ENCODE results near the gene PLA2G4C.
A peak's percentile ranks its signal among the peaks of the same experiment; 100 is the strongest.

The PLA2G4C gene, protein sequence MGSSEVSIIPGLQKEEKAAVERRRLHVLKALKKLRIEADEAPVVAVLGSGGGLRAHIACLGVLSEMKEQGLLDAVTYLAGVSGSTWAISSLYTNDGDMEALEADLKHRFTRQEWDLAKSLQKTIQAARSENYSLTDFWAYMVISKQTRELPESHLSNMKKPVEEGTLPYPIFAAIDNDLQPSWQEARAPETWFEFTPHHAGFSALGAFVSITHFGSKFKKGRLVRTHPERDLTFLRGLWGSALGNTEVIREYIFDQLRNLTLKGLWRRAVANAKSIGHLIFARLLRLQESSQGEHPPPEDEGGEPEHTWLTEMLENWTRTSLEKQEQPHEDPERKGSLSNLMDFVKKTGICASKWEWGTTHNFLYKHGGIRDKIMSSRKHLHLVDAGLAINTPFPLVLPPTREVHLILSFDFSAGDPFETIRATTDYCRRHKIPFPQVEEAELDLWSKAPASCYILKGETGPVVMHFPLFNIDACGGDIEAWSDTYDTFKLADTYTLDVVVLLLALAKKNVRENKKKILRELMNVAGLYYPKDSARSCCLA

DNA sequence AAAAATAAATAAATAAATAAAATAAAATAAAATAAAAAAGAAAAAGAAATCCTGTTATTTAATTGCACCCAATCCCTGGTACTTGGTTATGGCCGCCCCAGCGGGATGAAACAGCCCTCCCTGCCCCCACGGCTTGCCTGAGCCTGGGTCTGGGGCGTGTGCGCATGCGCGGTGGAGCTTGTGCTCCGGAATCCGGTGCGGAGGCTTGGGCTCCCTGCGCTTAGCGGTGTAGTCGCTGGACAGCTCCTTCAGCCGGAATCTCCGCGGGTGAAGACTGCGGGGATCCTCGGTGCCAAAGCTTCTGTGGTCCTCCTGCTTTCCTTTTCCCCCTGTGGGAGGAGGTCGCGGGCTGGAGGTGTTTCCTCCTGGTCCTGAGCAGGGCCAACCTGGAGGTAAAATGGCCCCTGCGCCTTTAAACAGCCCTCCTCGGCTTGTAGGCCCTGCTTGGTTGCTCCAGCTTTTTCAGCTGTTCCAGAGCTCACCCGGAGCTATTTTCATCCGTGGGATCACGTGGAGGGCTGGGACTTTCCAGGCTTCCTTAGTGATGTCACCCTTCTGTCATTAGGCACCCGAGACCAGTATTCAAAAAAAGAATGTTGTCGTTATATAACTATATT, at the start of gene PLA2G4C:
Gene PLA2G4C, minus strand, starts transcription at position 468 of the 617 bp plus-strand sequence. CDS start 4,288 bp downstream, outside the sequence.
- Mint-ChIP-seq H3K27ac (peak within 1 kb of the TSS; percentile 87), H3K4me1 (peaks cover 17% of the 10 kb centered on the region), H3K9me3 (no peaks in the 10 kb centered on the region), H3K4me3 (peak within 1 kb of the TSS; percentile 81), H3K27me3 (no peaks in the 10 kb centered on the region), H3K36me3 (ENCODE audit: low read depth) (peaks cover 6% of the 10 kb centered on the region)
- ATAC-seq (peak; percentile 74), DNase-seq (peak; percentile 88)

DNA sequence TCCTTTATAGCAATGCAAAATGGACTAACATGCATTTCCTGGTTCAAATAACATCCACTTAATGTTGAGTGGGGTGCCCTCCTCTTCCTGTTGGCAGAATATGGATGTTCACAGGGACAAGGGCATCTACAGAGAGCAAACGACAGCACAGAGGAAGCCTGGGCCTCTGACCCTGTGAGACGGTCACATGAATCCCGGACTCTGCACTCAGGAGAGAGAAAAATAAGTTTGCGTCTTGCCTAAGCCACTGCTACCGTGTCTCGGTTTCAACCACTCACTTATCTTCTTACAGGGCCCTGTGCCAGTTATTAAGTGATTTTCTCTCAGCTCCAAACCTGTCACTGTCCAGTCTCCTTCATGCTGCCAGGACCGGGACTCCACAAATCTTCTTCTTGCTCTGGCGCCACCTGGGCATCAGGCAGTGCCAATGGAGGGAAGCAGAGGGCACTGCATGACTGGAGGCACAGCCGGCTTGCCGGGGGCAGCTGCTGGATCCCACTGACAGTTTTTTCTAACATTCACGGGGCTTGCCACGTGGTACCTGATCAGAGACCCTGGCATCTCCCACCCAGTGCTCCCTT, 47.7 kb upstream of the PLA2G4C start:
- Mint-ChIP-seq H3K4me1 (no peaks in the 10 kb centered on the region), H3K36me3 (ENCODE audit: low read depth) (peaks cover 38% of the 10 kb centered on the region), H3K4me3 (no peak overlapping the region), H3K27ac (no peak overlapping the region), H3K9me3 (no peaks in the 10 kb centered on the region), H3K27me3 (no peaks in the 10 kb centered on the region)
- ATAC-seq (no peak), DNase-seq (no peak)

DNA sequence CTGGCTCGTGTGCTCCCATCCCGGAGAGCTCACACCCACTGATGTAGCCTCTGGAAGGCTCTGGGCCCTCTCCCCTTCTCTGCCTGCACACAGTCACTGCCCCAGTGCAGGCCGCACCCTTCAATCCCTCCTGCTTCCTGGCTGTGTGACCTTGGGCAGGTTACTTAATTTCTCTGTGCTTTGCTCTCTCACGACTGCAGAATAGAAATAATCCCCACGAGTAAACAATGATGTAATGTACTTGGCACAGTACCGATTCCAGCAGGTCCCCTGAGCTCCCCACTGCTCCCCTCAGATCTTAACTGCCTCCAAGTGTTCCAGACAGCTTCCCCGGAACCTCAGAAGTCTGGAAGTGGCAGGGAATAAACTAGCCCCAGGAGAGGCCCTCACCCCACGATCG, 43.4 kb upstream of the PLA2G4C start:
- H3K27ac Mint-ChIP-seq: peak overlapping the region; percentile 17
- H3K4me3 Mint-ChIP-seq: no peak overlapping the region
- ATAC-seq: no peak
- H3K4me1 Mint-ChIP-seq: no peaks in the 10 kb centered on the region
- no peak for DNase-seq
- H3K9me3 Mint-ChIP-seq: no peaks in the 10 kb centered on the region
- H3K36me3 Mint-ChIP-seq (ENCODE audit: low read depth): peaks cover 40% of the 10 kb centered on the region
- H3K27me3 Mint-ChIP-seq: no peaks in the 10 kb centered on the region

DNA sequence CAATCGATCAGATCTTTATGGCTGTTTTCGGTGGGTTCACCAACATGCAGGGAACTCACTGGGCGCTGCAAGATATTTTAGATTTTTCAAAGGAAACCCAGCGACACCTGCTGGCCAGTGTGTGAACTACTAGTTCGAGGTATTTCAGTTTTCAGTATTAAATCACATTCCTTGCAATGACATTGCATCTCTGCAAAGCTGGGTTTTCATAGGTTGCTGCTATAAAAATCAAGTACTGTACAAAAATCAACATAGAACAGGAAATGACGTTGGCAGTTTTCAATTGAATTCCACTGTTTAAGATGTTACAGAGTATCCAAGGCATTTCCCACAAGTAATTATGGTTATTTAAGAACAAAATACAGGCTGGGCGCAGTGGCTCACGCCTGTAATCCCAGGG, 41.9 kb upstream of the PLA2G4C start:
- DNase-seq (peak; percentile 67), ATAC-seq (no peak)
- Mint-ChIP-seq H3K4me3 (no peak overlapping the region), H3K27ac (no peak overlapping the region), H3K36me3 (ENCODE audit: low read depth) (peaks cover 34% of the 10 kb centered on the region), H3K4me1 (no peaks in the 10 kb centered on the region), H3K27me3 (no peaks in the 10 kb centered on the region), H3K9me3 (no peaks in the 10 kb centered on the region)

DNA sequence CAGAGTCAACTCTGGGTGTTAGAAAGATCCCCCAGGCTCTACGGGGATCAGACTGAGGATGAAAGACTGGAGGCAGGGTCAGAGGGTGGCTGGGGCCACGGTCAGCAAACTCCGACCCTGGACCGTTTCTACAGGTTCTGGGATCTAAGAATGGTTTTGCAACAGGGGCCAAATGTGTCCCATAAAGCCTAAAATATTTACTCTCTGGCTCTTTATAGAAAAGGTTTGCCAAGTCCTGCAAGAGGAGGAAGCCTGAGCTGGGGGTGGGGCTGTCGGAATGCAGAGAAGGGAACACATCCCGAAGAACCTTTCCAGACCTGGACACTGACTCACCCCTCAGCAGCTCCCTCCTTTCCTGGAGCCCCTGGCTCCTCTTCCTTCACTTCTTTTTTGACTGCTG, 38.8 kb upstream of the PLA2G4C start:
- DNase-seq: no peak
- Mint-ChIP-seq H3K27ac (no peak overlapping the region), H3K4me3 (no peak overlapping the region), H3K4me1 (no peaks in the 10 kb centered on the region), H3K27me3 (no peaks in the 10 kb centered on the region), H3K36me3 (ENCODE audit: low read depth) (peaks cover 35% of the 10 kb centered on the region), H3K9me3 (no peaks in the 10 kb centered on the region)
- no peak for ATAC-seq

DNA sequence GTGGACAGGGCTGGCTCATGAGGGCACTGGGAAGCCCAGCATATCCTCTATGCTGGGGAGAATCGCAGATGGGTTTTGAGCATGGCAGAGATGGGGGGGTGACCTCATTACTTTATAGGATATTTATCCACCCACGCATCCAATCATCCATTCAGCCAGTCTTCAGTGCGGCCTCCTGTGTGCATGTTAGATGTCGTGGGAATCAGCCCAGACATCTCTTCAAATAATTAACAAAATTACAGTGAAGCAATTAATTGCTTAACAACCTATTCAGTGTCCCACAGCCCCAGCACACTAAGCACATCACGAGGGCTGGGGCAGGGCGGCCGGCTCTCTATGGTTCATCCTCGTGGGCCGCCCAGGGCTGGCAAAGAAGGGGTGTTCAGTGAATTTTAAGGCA, 38.0 kb upstream of the PLA2G4C start:
- DNase-seq: no peak
- Mint-ChIP-seq H3K27me3 (no peaks in the 10 kb centered on the region), H3K9me3 (no peaks in the 10 kb centered on the region), H3K4me3 (no peak overlapping the region), H3K27ac (no peak overlapping the region), H3K36me3 (ENCODE audit: low read depth) (peaks cover 42% of the 10 kb centered on the region), H3K4me1 (no peaks in the 10 kb centered on the region)
- ATAC-seq: no peak

DNA sequence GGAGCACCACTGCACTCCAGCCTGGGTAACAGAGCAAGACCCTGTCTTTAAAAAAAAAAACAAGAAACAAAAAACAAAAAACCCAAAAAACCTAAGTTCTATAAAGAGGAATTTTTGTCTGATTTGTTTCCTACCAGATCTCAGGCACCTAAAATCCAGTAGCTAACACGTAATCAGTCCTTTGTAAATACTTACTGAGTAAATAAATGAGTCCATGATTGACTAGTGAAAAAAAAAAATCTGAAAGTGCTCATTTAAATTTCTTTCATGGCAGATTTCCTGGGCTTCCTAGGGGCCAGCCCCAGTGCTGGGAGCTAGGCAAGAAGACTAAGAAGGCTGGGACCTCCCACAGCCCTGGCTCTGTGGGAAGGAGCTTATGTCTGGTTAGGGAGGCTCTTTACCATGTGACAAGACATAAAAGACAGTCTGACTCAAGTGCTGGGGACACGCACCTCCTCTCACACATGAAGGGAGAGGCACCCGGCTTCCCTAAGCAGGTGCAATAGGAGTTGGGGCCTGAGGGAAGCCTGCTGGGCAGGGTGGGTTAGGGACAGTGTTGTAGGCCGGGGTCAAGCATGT, 37.1 kb upstream of the PLA2G4C start:
- Mint-ChIP-seq H3K36me3 (ENCODE audit: low read depth) (peaks cover 45% of the 10 kb centered on the region), H3K4me3 (no peak overlapping the region), H3K4me1 (no peaks in the 10 kb centered on the region), H3K27me3 (no peaks in the 10 kb centered on the region), H3K9me3 (no peaks in the 10 kb centered on the region), H3K27ac (no peak overlapping the region)
- DNase-seq (no peak), ATAC-seq (no peak)

DNA sequence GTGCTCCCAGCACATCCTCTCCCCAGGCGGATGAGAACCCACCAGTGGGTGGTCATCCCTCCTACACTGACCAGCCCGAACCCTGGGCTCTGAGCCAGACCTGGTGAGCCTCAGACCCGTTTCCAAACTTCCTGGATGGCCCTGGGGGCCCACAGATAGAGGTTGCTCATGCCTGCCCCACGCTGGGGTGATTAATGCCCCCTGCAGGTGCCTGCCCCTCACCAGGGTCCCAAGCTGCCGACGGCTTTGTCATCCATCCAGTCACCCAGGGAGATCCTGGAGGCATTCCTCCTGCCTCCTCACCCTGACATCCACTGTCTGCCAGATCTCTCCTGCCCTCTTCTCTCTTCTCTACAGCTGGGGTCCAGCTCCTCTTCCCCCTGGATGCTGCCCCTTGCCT, 28.4 kb upstream of the PLA2G4C start:
- Mint-ChIP-seq H3K9me3 (no peaks in the 10 kb centered on the region), H3K4me3 (no peak overlapping the region), H3K4me1 (no peaks in the 10 kb centered on the region), H3K27me3 (no peaks in the 10 kb centered on the region), H3K27ac (no peak overlapping the region), H3K36me3 (ENCODE audit: low read depth) (peaks cover 35% of the 10 kb centered on the region)
- DNase-seq (no peak), ATAC-seq (no peak)

DNA sequence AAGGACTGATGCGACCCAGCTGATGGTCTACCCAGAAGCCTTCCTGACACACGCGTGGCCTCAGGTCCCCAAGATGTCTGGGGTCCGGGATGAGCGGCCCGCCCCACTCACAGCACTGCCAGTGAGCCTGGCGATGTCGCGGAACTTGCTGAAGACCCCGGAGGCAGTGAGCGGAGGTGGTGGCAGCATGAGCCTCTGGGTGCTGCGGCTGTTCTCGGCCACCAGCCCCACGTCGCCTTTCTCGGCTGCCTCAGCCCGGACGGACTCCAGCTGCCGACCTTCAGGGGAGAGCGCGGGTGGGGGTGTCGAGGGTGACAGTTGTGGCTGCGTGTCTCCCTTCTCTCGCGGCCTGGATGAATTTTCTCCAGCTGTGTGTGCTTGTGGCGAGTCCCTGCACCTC, 26.8 kb upstream of the PLA2G4C start:
- DNase-seq (no peak), ATAC-seq (no peak)
- H3K27ac Mint-ChIP-seq: no peak overlapping the region
- H3K4me1 Mint-ChIP-seq: no peaks in the 10 kb centered on the region
- no peaks in the 10 kb centered on the region for H3K9me3 Mint-ChIP-seq
- no peak overlapping the region for H3K4me3 Mint-ChIP-seq
- no peaks in the 10 kb centered on the region for H3K27me3 Mint-ChIP-seq
- H3K36me3 Mint-ChIP-seq (ENCODE audit: low read depth): peaks cover 27% of the 10 kb centered on the region

DNA sequence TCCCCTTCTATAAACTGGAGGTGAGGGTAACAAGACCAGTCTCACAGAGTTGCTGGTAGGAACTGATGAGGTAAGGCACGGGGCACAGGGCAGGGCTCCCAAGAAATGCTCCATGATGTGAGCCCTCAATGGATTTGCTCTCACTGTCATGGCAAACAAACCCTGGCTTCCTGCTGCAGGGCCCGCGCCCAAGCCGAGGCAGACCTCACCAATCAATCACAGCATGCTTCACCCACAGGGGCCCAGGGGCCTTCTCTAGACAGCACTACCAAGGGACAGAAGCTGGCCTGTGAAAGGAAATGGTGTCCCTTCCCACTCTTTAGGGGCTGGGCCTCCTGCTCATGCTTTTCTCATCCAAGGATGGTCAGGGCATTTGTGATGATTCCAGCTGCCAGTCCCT, 25.9 kb upstream of the PLA2G4C start:
- H3K27me3 Mint-ChIP-seq: no peaks in the 10 kb centered on the region
- ATAC-seq (no peak), DNase-seq (no peak)
- H3K9me3 Mint-ChIP-seq: no peaks in the 10 kb centered on the region
- no peak overlapping the region for H3K4me3 Mint-ChIP-seq
- H3K4me1 Mint-ChIP-seq: no peaks in the 10 kb centered on the region
- H3K36me3 Mint-ChIP-seq (ENCODE audit: low read depth): peaks cover 29% of the 10 kb centered on the region
- H3K27ac Mint-ChIP-seq: no peak overlapping the region

DNA sequence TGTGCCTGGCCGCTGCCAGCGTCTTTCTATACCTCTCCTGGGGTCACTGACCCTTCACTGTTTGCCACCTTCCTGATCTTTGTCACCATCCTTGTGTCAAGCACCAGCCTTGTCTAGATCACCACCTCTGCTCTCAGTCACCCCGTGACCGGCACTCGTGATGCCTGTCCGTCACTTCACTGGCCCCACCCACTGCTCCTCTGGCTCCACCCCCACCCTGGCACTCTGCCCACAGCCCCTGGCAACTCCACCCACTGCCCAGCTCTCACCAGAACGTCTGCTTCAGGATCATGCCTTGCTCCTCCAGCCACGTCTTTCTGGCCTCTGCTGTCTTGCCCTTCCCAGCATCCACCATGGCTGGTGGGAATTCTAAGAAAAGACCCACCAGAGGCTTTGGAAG, 24.8 kb upstream of the PLA2G4C start:
- peak; percentile 22 for DNase-seq
- no peaks in the 10 kb centered on the region for H3K4me1 Mint-ChIP-seq
- H3K9me3 Mint-ChIP-seq: no peaks in the 10 kb centered on the region
- no peak overlapping the region for H3K4me3 Mint-ChIP-seq
- no peak for ATAC-seq
- no peak overlapping the region for H3K27ac Mint-ChIP-seq
- H3K36me3 Mint-ChIP-seq (ENCODE audit: low read depth): peaks cover 33% of the 10 kb centered on the region
- H3K27me3 Mint-ChIP-seq: no peaks in the 10 kb centered on the region

DNA sequence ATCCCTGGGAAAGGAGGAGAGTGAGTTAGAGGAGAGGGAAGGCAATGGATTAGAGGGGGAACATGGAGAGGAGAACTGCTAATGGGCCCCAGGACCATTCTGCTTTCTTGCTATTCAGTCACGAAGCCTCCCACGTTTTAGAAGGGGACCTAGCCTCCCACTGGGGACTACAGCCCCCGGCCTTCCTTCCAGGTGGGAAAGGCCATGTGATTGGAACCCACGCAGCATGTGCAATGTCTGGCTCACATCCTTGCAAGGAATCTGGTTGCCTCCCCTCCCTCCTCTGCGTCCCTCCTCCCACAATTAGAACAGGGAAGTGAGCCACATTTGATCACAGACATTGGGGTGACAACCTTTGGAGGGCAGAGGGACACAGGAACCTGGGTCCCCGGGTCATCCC, 22.5 kb upstream of the PLA2G4C start:
- DNase-seq (no peak), ATAC-seq (no peak)
- no peaks in the 10 kb centered on the region for H3K27me3 Mint-ChIP-seq
- peaks cover 38% of the 10 kb centered on the region for H3K36me3 Mint-ChIP-seq (ENCODE audit: low read depth)
- H3K9me3 Mint-ChIP-seq: no peaks in the 10 kb centered on the region
- no peak overlapping the region for H3K27ac Mint-ChIP-seq
- H3K4me3 Mint-ChIP-seq: no peak overlapping the region
- H3K4me1 Mint-ChIP-seq: no peaks in the 10 kb centered on the region

DNA sequence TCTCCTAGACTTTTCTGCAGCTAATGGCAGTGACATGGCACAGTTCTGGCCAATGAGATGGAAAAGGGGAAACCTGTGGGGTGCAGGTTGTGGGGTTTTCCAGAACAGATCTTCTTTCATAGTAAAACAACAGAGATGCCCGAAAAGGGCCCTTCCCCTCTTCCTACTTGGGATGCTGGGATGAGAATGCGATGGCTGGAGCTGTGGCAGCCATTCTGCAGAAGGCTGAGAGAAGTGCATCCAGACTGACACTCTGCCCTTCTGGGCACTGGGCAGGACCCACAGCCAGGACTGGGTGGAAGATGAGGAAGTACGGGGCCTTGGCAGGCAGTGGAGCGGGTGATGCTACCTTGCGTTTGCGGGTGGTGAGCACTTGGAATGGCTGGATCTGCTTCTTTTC, 16.9 kb upstream of the PLA2G4C start:
- Mint-ChIP-seq H3K4me3 (no peak overlapping the region), H3K27ac (no peak overlapping the region), H3K27me3 (no peaks in the 10 kb centered on the region), H3K36me3 (ENCODE audit: low read depth) (peaks cover 69% of the 10 kb centered on the region), H3K4me1 (peaks cover 12% of the 10 kb centered on the region), H3K9me3 (no peaks in the 10 kb centered on the region)
- no peak for ATAC-seq
- DNase-seq: no peak

DNA sequence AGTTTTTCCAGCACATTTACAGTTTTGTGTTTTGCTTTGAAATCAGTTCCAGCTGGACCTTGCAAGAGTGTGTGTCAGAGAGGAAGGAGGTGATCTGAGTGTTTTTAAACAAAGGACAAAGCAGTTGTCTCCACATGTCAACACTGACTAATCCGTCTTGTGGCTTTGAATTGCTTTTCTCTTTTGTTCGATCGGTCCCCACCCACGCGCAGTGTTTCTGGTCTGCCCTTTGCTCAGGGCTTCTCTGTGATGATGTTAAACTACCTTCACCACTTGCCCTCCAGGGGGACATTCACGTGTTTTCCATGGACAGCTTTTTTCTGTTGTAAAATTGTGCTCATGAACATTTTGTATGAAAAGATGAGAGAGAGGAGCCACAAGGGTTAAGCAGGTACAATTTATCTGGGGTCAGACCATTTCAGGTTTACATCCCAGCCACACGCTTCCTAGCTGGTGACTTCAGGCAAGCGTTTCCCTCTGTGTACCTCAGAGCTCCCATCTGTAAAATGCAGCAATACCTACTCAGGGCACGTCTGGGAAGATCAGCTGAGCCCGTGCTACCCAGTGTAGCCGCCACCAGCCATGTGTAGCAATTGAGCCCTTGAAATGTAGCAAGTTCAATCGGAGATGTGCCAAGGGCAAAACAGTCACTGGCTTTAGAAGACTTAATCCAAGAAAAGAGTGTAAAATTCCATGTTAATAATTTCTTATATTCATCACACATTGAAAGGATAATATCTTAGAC, 13.5 kb upstream of the PLA2G4C start:
- H3K4me3 Mint-ChIP-seq: no peak overlapping the region
- peaks cover 73% of the 10 kb centered on the region for H3K36me3 Mint-ChIP-seq (ENCODE audit: low read depth)
- H3K27me3 Mint-ChIP-seq: no peaks in the 10 kb centered on the region
- peak overlapping the region; percentile 57 for H3K27ac Mint-ChIP-seq
- peak; percentile 69 for DNase-seq
- ATAC-seq: peak; percentile 88
- peaks cover 18% of the 10 kb centered on the region for H3K4me1 Mint-ChIP-seq
- H3K9me3 Mint-ChIP-seq: no peaks in the 10 kb centered on the region
